Activated CD8-positive, alpha-beta T cell treated with anti-CD3 and anti-CD28 coated beads for 36 hours (primary cell): ENCODE data around the gene MTURN. TPM values are rescaled to one million over a fixed set of nuclear protein-coding genes. Genes with fewer than 3 reads are reported as not detected.

Experiments
- ATAC-seq: fragments of 200-7000 bp; cut with Tn5 transposase; one replicate; pipeline ENCODE4 v1.10.0; 2021; ENCODE audit warnings: mild to moderate bottlenecking, moderate library complexity
- CTCF ChIA-PET: fragments of 350-600 bp; sonication (Branson Sonifier 250); formaldehyde crosslinking; loops from one replicate; lab custom pipeline; 2021; ENCODE audit warnings: antibody characterized with exemption; lab: Charles Lee
- POLR2A ChIA-PET: fragments of 350-600 bp; sonication (Branson Sonifier 250); formaldehyde crosslinking; loops from one replicate; lab custom pipeline; 2021; ENCODE audit warnings: antibody characterized with exemption; lab: Charles Lee
- DNase-seq: peaks from one replicate; pipeline ENCODE4 v3.0.0-alpha.2; 2020
- H3K27ac Mint-ChIP-seq: one replicate; pipeline ENCODE4 v1.8.0; 2021; ENCODE audit warnings: mild to moderate bottlenecking, mixed read lengths
- H3K27me3 Mint-ChIP-seq: one replicate; pipeline ENCODE4 v1.8.0; 2021; ENCODE audit warnings: mixed read lengths
- H3K36me3 Mint-ChIP-seq: one replicate; pipeline ENCODE4 v1.8.0; 2021; ENCODE audit warnings: low read depth, mixed read lengths
- H3K4me1 Mint-ChIP-seq: one replicate; pipeline ENCODE4 v1.8.0; 2021; ENCODE audit warnings: low read depth, mixed read lengths
- H3K4me3 Mint-ChIP-seq: one replicate; pipeline ENCODE4 v1.8.0; 2021; ENCODE audit warnings: mild to moderate bottlenecking, moderate library complexity, mixed read lengths
- H3K9me3 Mint-ChIP-seq: one replicate; pipeline ENCODE4 v1.8.0; 2021; ENCODE audit warnings: mixed read lengths
- intact Hi-C: fragments of 100-400 bp; cut with micrococcal nuclease; formaldehyde crosslinking; loops from one replicate; pipeline ENCODE4 v1.10.0; 2022
- total RNA-seq, 2 experiments: library from RNA; stranded (reverse); gene quantifications; one replicate each; pipeline ENCODE4 v1.2.3, GENCODE V29; 2021
- TF ChIP-seq, protein P1 (sequence below): fragments of 200-600 bp; IDR thresholded peaks from one replicate; pipeline ENCODE4 v1.8.0; 2022; ENCODE audit warnings: antibody characterized with exemption, mild to moderate bottlenecking

Gene MTURN
- total RNA-seq, 2 experiments from 2014 or later, result 3.2 to 3.3 TPM

- no peak overlapping the region for H3K4me3 Mint-ChIP-seq
- peaks cover 3% of the 10 kb centered on the region for H3K9me3 Mint-ChIP-seq
- POLR2A ChIA-PET, result no interaction called here
- no peaks in the 10 kb centered on the region for H3K36me3 Mint-ChIP-seq
- H3K27me3 Mint-ChIP-seq, result no peaks in the 10 kb centered on the region
- intact Hi-C loops, result no loop called here
- TF ChIP-seq, protein P1, sequence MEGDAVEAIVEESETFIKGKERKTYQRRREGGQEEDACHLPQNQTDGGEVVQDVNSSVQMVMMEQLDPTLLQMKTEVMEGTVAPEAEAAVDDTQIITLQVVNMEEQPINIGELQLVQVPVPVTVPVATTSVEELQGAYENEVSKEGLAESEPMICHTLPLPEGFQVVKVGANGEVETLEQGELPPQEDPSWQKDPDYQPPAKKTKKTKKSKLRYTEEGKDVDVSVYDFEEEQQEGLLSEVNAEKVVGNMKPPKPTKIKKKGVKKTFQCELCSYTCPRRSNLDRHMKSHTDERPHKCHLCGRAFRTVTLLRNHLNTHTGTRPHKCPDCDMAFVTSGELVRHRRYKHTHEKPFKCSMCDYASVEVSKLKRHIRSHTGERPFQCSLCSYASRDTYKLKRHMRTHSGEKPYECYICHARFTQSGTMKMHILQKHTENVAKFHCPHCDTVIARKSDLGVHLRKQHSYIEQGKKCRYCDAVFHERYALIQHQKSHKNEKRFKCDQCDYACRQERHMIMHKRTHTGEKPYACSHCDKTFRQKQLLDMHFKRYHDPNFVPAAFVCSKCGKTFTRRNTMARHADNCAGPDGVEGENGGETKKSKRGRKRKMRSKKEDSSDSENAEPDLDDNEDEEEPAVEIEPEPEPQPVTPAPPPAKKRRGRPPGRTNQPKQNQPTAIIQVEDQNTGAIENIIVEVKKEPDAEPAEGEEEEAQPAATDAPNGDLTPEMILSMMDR, result no peak
- no peak overlapping the region for H3K27ac Mint-ChIP-seq
- CTCF ChIA-PET, result no interaction called here
- H3K4me1 Mint-ChIP-seq, result no peaks in the 10 kb centered on the region
- DNase-seq, result no peak
- no peak for ATAC-seq
Measured at GRCh38 chr7:30201921-30202320, 67.1 kb downstream of the MTURN start.

DNA sequence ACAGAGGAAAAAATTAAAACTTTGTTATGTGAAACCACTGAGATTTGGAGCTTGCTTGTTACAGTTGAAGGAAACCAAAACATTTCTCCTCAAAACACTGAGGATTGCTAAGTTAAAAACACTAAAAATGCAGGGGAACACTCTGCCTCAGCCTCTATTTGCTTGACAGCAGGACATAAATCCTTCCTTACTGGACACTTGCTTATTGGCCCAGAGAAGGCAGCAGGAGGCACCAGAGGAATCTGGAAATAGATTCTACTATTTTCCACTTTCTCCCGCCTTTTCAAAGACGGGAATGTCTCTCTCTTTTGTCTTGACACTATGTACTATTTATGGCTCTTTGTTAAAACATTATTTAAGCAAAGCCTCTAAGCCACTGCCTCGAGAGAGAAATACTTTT lies 67.9 kb downstream of the MTURN start:
- TF ChIP-seq, protein P1, result no peak
- no peak for DNase-seq
- Mint-ChIP-seq H3K9me3 (no peaks in the 10 kb centered on the region), H3K4me1 (no peaks in the 10 kb centered on the region), H3K36me3 (no peaks in the 10 kb centered on the region), H3K27ac (no peak overlapping the region), H3K4me3 (no peak overlapping the region), H3K27me3 (no peaks in the 10 kb centered on the region)
- ChIA-PET POLR2A (no interaction called here), CTCF (no interaction called here)
- ATAC-seq, result no peak
- intact Hi-C loops, result no loop called here

- no peak overlapping the region for H3K27ac Mint-ChIP-seq
- DNase-seq (no peak), ATAC-seq (no peak)
- CTCF ChIA-PET, result no interaction called here
- no peak overlapping the region for H3K4me3 Mint-ChIP-seq
- no peaks in the 10 kb centered on the region for H3K4me1 Mint-ChIP-seq
- no peaks in the 10 kb centered on the region for H3K36me3 Mint-ChIP-seq
- POLR2A ChIA-PET, result no interaction called here
- TF ChIP-seq, protein P1, result no peak
- no peaks in the 10 kb centered on the region for H3K9me3 Mint-ChIP-seq
- intact Hi-C loops, result no loop called here
- peaks cover 2% of the 10 kb centered on the region for H3K27me3 Mint-ChIP-seq
Measured at GRCh38 chr7:30206491-30206890, 71.7 kb downstream of the MTURN start.

DNA sequence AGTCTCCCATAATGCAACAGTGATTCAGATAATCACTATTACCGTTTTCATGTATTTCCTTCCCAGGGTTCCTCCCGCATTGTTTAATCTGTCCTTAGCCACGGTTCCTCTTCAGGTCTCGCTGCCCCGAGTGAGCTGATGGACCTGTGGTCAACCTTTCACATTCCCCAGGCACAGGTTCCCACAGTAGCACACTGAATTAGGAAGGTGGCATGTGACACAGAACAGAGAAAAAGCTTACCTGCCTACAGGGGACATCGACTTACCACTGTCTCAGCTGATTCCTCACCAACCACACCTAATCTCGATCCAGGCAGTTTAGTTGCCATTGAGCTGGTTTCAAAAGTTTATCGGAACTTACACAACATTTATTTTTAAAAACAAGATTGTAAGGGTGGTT lies 72.2 kb downstream of the MTURN start:
- intact Hi-C loops, result no loop called here
- DNase-seq (no peak), ATAC-seq (no peak)
- Mint-ChIP-seq H3K36me3 (no peaks in the 10 kb centered on the region), H3K4me3 (no peak overlapping the region), H3K27me3 (peaks cover 2% of the 10 kb centered on the region), H3K4me1 (no peaks in the 10 kb centered on the region), H3K9me3 (no peaks in the 10 kb centered on the region), H3K27ac (no peak overlapping the region)
- TF ChIP-seq, protein P1, result no peak
- CTCF ChIA-PET, result no interaction called here
- POLR2A ChIA-PET, result no interaction called here

GRCh38 chr7:30207376-30207775 lies 72.6 kb downstream of the MTURN start:
- POLR2A ChIA-PET, result no interaction called here

More at GRCh38 chr7:30207376-30207775, 72.6 kb downstream of the MTURN start:
- Mint-ChIP-seq H3K4me3 (no peak overlapping the region), H3K4me1 (no peaks in the 10 kb centered on the region), H3K9me3 (no peaks in the 10 kb centered on the region), H3K27me3 (peaks cover 2% of the 10 kb centered on the region), H3K27ac (no peak overlapping the region), H3K36me3 (no peaks in the 10 kb centered on the region)
- CTCF ChIA-PET, result no interaction called here
- DNase-seq (no peak), ATAC-seq (no peak)
- intact Hi-C loops, result no loop called here
- TF ChIP-seq, protein P1, result no peak
